ENCODE results near the gene RPL22.

- TF ChIP-seq POLR2A (IDR thresholded peaks at IDR 0.05) = no peak
- no peak for TF ChIP-seq CTCF (IDR thresholded peaks at IDR 0.05 in 8 of 11, conservative IDR thresholded peaks at IDR 0.05 in 3 of 11)
- TF ChIP-seq POLR2AphosphoS5 (IDR thresholded peaks at IDR 0.05) = no peak
Measured at GRCh38 chr1:6184083-6184783, 15.2 kb downstream of the RPL22 start.

Data from spleen (tissue), 7 donors.